HG03378 (cell line): ENCODE results near the gene RGS16.

ENCODE experiments used
- ATAC-seq: cut with Tn5 transposase; IDR thresholded peaks from one replicate; pipeline ENCODE4 v1.9.1; 2021; ENCODE audit warnings: mild to moderate bottlenecking, moderate library complexity; ENCODE audit not compliant: unreplicated experiment

Gene RGS16

GRCh38 chr1:182610606-182611194 is 6.5 kb upstream of the RGS16 start:
- ATAC-seq = no peak

GRCh38 chr1:182608845-182609610 is 4.8 kb upstream of the RGS16 start:
- ATAC-seq = no peak

- no peak for ATAC-seq
Measured at GRCh38 chr1:182608236-182608635, 4.0 kb upstream of the RGS16 start.

- ATAC-seq = no peak
Measured at GRCh38 chr1:182607566-182607965, 3.4 kb upstream of the RGS16 start.

- peak; percentile 1 for ATAC-seq
Measured at GRCh38 chr1:182603646-182604174, 479 bp downstream of the RGS16 start.

- ATAC-seq = no peak
Measured at GRCh38 chr1:182602935-182603645, 1.1 kb downstream of the RGS16 start.

GRCh38 chr1:182601913-182602312 is 2.3 kb downstream of the RGS16 start:
- no peak for ATAC-seq

- ATAC-seq = no peak
Measured at GRCh38 chr1:182601416-182601786, 2.8 kb downstream of the RGS16 start.

- ATAC-seq = no peak
Measured at GRCh38 chr1:182600745-182601415, 3.3 kb downstream of the RGS16 start.

- ATAC-seq = no peak
Measured at GRCh38 chr1:182600036-182600713, 4.0 kb downstream of the RGS16 start.

- no peak for ATAC-seq
Measured at GRCh38 chr1:182599339-182599738, 4.8 kb downstream of the RGS16 start.

- no peak for ATAC-seq
Measured at GRCh38 chr1:182598296-182598695, 5.9 kb downstream of the RGS16 start.

- no peak for ATAC-seq
Measured at GRCh38 chr1:182596934-182597333, 7.3 kb downstream of the RGS16 start.

- ATAC-seq = no peak
Measured at GRCh38 chr1:182595641-182596240, 8.4 kb downstream of the RGS16 start.

GRCh38 chr1:182589931-182590330 is 14.3 kb downstream of the RGS16 start:
- ATAC-seq = no peak

- no peak for ATAC-seq
Measured at GRCh38 chr1:182589520-182589919, 14.7 kb downstream of the RGS16 start.

- peak; percentile 82 for ATAC-seq
Measured at GRCh38 chr1:182588500-182589396, 15.4 kb downstream of the RGS16 start, which contains the start of gene RNASEL. Gene RNASEL (minus strand): TSS chr1:182589256. CDS start chr1:182586806, 2,450 bp downstream.

- peak; percentile 25 for ATAC-seq
Measured at GRCh38 chr1:182587666-182588499, 16.3 kb downstream of the RGS16 start.
